HEK293 (cell line): ENCODE data around the gene LRP3.

Experiments
- CTCF ChIP-seq: fragments of 450-650 bp; formaldehyde crosslinking; IDR thresholded peaks from 2 replicates; pipeline ENCODE4 v1.5.1; 2016; ENCODE audit warnings: missing biosample characterization, missing genetic modification characterization
- KLF16 ChIP-seq: fragments of 450-650 bp; formaldehyde crosslinking; IDR thresholded peaks from 2 replicates; pipeline ENCODE4 v1.5.1; 2017; ENCODE audit warnings: missing biosample characterization, missing genetic modification characterization
- ZNF18 ChIP-seq: fragments of 450-650 bp; formaldehyde crosslinking; IDR thresholded peaks from 2 replicates; pipeline ENCODE4 v1.5.1; 2016; ENCODE audit warnings: missing biosample characterization, missing genetic modification characterization
- ZNF274 ChIP-seq, 2 experiments: fragments of 200-500 bp in 1 of 2; fragments of 450-650 bp in 1 of 2; sonication (Bioruptor generic) in 1 of 2; formaldehyde crosslinking in 1 of 2; IDR thresholded peaks; 2 replicates each; pipeline versions ENCODE4 v1.5.1 to v1.6.1; 2014 to 2016; ENCODE audit warnings: borderline replicate concordance in 1 of 2, inconsistent platforms in 1 of 2, low read length in 1 of 2, missing biosample characterization in 1 of 2, missing genetic modification characterization in 1 of 2
- ZNF292 ChIP-seq: fragments of 450-650 bp; formaldehyde crosslinking; IDR thresholded peaks from 2 replicates; pipeline ENCODE4 v1.5.1; 2016; ENCODE audit warnings: low read depth, missing biosample characterization, missing genetic modification characterization, borderline replicate concordance
- TF ChIP-seq, protein P1 (sequence below): fragments of 450-650 bp; formaldehyde crosslinking; IDR thresholded peaks from 2 replicates; pipeline ENCODE4 v1.5.1; 2016; ENCODE audit warnings: missing biosample characterization, missing genetic modification characterization

- no peak for TF ChIP-seq ZNF292 (tag by site-specific recombination)
- TF ChIP-seq, protein P1, sequence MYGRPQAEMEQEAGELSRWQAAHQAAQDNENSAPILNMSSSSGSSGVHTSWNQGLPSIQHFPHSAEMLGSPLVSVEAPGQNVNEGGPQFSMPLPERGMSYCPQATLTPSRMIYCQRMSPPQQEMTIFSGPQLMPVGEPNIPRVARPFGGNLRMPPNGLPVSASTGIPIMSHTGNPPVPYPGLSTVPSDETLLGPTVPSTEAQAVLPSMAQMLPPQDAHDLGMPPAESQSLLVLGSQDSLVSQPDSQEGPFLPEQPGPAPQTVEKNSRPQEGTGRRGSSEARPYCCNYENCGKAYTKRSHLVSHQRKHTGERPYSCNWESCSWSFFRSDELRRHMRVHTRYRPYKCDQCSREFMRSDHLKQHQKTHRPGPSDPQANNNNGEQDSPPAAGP (tag by site-specific recombination), result no peak
- TF ChIP-seq ZNF18, result no peak
- no peak for TF ChIP-seq ZNF274 (IDR thresholded peaks at IDR 0.05; ENCODE audit: low read length)
- TF ChIP-seq ZNF274 (tag by site-specific recombination; IDR thresholded peaks at IDR 0.05; ENCODE audit: borderline replicate concordance), result no peak
- no peak for TF ChIP-seq KLF16 (tag by site-specific recombination)
- TF ChIP-seq CTCF (tag by site-specific recombination), result peak; percentile 85
Measured at GRCh38 chr19:33219261-33219815, 25.2 kb downstream of the LRP3 start.
